GM21619 (cell line): ENCODE measurements around the gene RAPGEF4.

Source experiments
- ATAC-seq: cut with Tn5 transposase; IDR thresholded peaks from one replicate; pipeline ENCODE4 v1.9.1; 2021; ENCODE audit not compliant: unreplicated experiment

RAPGEF4 gene

DNA sequence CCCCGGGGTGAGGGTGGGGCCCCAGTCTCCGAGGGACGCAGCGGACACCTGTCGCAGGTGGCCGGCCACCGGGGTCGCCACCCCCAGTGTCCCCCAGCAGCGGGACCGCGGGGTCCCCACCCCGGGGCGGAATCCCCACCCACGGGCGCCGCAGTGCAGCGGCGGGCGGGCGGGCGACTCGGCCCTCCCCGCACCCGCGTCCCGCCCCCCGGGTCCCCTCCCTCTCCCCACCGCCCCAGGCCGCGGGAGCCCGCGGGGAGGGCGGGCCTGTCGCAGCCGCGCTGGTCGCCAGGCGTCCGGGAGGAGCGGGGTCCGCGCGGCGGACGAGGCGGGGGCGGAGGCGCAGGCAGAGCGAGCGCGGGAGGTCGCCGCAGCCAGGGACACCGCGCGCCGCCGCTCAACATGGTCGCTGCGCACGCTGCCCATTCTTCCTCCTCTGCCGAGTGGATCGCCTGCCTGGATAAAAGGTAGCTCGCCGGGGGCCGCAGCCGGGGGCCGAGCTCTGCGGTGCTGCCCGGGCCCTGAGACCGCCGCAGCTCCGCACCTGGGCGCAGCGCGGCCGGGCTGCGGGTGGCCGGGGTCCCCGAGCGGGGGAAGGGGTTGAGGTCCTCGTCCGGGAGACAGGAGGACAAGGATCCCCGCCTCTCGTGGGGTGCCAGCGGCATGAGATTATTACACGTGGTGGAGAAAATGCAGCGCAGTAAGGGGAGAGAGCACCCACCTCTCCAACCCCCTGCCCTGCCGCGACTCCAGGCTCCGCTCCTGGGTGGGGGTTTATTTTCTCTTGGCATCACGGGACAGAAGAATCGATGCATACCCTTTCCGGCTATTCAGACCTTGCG, at the start of gene RAPGEF4:
TSS of gene RAPGEF4 (plus strand) at position 264 of the 842 bp plus-strand sequence. CDS start at position 403, 139 bp downstream.
- ATAC-seq, result no peak

DNA sequence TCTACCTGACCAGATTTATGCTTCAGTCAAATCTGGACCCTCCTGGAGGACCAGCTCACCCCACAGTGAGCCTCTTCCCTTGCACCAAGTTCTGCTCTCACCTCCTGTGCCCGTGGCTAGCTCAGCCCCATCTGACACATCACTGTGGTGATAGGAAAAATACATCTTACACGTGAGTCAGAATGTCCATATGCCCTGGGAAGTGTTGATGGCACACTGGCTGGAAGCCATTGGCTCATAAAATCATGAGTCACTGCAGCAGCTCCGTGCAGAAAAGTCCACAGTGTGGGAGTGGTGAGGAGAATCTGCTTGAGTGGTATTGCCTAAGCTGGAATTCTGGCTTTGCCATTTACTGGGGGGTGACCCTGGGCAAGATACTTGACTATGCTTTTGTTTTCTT, 42.6 kb upstream of the RAPGEF4 start:
- no peak for ATAC-seq

DNA sequence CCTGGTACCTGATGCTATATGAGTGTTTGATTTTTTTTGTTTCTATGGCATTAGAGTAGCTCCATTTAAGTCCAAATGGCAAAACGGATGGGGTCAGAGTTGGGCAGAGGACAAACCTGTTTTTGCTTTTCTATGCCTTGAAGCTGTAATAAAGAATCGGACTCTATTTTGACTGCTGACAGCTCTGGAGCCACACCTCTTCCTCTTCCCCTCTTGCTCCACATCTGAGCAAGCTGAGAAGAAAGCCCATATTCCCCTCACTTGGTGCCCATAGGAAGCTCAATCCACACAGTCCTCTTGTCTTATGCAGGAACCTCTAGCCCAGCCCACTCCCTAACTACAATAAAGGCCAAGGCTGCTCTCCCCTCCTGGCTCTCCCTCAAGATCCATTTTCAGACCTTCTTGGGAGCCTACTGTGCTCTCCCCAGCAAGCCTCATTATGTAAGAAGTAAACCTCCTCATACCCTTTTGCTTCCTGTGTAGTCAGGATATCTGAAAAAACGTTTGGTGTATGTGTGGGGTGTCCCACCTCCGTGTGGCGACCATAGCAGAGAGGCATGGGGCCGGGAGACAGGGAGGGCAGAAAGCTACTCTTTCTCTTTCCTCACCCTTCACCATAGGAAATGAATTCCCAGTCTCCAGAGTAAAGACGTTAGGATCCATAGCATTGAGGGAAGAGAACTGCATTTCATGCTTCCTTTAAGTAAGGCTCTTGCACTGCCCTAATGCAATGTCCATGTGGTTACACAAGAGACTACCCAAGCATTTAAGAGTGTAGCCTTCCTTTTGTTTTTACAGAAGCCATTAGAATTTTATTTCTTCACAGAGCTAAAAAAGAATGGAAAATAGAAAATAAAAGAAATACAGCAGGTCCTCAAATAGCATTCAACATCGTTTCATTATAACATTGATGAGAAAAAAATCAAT, 41.9 kb upstream of the RAPGEF4 start:
- ATAC-seq, result no peak

DNA sequence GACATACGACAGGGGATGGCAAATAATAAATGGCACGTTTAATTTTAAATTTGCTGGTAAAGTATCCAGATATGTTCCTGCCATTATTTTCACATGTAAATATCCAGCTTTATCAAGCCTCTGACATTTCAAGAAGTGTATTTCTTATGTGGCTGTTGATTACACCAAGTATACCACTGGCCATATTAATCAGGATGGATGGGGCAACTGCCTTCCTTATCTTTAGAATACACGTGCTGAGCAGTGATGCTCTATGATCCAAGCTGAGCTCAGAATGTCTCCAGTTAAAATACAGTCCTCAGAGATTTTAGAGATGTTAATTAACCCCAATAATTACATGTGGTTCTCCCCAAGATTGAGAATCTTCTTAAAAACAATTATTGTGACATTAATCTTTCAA, 38.3 kb upstream of the RAPGEF4 start:
- ATAC-seq, result no peak

DNA sequence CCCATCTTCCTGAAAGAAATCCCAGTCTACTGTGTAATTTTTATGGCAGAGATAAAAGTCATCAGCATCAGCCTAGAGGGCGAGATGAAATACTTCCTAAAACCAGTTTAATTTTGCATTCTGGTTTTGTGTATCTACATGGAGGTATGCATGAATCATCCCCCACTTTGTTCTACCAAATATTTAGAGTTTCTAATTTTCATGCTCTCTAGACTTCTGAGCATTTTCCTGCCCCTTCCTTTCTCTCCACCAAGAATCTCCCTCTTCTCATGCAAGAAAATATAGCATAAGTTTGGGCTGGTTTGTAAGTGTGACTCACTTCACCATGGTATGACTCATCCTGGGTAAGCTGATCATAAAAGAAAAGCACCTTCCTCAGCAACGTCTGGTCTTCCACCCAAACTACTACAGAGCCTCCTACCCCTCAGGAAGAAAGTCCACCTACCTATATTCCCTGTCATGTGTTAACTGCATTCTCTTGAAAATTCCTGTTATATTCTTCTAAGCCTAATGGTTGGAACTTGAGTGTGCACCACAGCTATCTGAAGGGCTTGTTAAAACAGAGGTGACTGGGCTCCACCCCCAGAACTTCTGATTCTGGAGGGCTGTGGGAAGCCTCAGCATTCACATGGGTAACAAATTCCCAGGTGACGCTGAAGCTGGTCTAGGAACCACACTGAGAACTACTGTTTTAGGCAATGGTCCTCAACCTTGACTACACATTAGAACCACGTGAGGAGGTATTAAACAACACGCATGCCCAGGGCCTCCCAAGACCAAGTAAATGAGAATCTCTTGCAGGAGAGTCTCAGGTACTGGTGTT, 37.4 kb upstream of the RAPGEF4 start:
- ATAC-seq, result peak; percentile 94

DNA sequence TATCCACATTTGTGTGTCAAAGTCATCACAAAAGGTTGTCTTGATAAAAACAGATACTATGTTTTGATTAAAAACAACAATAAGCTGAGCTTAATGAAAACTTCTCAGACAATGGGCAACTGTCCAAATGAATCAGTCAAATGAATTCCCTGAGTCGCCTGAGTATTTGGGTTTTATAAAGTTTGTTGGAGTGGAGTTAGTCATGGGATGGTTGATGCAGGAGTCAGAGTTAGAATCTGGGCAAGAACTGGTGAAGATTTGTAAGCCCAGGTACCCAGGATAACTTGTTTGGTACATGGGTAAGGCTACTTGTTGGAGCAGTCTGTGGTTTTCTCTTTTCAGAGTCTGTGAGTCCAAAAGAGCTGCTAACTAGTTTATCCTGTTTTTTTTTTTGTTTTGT, 34.4 kb upstream of the RAPGEF4 start:
- ATAC-seq, result no peak

DNA sequence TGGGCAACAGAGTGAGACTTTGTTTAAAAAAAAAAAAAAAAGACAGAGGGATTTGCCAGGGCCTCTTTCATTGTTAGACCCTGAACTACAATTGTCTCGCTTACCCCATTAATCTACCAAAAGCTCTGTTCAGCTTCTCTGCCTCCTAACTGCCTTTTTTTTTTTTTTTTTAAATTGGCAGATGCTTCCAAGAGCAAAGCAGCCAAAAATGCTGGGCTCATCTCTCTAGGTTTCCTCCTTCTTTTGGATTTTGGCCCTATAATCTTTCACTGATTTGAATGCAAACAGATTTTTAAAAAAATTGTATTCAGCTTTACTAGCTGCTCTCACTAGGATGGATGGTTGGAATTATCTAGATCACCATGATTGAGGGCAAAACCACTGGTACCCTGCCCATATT, 33.2 kb upstream of the RAPGEF4 start:
- ATAC-seq, result no peak

DNA sequence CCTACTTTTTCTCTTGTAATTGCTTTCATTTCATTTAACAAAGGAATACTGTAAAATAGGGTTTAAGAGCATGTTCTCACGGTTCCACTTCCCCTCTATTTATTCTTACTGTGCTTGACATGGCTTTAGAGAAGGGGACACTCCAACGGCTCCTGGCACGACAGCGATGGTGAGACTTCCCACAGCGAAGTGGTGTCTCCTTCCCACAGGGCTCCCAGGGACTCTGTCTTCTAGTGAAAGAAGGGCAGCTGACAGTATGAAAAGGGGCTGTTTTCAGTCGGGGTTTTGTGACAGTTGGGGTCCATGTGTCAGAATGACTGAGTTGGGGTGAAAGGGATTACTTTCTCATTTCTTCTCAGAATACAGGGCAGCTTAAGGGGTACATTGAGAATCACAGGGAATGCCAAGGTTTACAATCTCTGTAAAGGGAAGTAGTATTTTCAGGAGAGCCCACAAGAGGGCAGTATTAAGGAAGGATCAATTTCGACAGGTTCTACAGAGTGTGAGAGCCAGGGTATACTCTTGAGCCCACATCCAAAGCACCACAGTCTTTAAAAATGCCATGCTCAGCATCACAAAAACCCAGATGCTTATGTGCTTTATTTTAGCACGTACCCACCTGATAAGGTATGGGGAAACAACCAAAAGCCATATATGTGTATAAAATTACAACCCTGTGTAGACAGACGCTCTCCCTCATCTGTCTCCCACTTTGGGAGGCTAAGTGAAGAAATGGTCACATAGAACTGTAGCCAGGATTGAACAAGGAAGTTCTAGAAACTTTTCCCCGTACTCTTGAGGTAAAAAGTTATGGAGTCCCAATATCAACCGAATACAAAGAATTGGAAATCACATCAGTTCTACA, 31.3 kb upstream of the RAPGEF4 start:
- ATAC-seq, result no peak

DNA sequence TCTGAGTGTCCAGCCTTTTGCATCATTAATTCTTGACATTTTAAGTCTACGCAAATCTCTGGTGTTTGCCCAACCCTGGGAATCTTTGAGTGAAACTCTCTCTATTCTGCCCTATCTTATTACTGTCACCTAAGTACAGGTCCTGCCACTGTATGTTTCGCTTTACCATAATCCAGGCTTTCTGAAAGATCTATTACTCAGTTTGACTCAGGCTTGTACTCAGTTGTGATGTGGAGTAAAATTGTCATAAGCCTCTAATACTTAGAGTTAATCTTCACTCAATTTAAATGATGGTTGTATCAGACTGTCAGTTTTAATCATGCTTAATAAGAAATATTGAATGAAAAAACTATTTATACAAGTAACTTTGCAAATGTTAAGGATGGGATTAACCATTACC, 30.3 kb upstream of the RAPGEF4 start:
- no peak for ATAC-seq

DNA sequence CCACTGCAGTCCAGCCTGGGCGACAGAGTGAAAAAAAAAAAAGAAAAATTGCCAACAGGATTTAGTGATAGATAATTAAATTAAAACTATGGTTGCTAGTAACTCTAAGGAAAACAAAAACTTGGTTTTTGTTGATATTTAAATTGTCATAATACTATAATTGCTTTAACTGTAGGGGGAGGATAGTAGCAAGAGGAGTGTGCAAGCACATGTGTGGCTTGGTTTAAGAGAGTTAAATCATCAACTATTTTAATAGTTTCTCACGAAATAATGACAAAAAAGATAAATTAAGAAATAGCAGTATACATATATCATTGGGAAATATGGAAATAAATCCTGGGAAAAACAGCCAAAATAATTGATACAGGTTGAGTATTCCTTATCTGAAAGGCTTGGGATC, 27.4 kb upstream of the RAPGEF4 start:
- ATAC-seq, result no peak

DNA sequence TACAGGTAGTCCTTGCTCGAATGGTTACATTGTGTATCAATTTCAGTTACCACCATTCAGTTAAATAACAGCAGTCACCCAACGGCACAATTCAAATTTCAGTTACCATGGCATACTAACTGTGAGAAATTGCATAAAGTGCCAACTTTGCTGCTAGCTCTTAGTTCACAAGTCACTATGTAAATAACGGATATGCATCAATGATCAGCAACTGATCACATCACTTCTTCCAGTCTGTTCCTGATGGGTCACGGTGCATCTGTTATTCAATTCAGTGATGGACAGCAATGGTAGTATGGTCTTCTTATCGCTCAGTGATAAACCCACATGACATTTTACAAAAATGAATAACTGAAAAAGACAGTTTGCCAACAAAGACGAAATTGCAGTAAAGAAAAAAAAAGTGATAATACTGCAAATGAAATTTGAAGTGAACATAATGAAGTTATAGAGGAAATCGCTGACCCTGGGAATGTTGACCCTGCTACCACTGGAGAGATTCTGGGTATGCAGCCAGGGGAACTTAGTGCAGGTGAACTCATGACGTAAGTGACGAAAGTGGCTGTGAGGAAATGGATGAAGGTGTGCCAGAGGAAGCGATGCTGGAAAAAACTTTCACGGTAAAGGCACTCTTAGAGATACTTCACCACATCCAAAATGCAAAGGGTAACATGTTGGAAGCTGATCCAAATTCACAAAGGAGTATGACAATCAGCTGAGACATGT, 25.9 kb upstream of the RAPGEF4 start:
- no peak for ATAC-seq

DNA sequence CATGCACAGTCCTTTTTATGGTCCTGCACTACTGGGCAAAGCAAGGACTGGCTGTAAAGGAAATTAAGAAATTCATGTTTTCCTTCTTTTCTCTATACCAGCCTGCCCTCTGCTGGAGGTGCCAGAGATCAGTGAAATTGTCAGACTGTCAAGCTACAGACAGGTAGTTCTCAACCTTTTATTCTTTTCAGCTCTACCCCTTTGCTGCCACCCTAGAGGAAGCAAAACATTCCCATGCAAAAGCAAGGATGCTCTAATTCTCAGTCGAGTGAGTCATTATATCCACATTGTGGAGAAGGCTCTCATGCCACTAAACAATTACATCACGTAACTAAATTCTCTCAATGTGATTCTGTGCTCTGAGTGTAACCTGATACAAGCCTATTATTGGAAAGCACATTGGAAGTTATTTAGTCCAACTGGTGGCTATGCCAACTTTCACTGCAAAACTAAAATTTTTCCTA, 25.0 kb upstream of the RAPGEF4 start:
- ATAC-seq, result no peak

DNA sequence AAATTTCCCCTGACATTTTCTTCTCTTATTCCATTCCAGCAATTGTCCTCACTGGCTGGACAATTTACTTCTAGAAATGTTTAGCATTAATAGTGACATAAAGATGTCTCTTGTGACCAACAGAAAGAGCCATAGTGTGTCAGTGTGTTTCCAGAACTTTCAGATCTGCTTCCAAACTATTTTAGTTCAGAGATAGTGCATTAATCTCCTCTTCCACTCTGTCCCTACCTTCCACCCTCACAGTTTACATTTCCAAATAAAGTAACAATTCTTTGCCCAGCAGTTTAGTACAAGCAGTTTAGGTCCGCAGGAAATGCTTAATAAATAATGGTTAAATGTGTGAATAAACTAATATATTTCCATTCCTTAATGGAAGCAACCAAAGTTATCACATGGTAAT, 24.5 kb upstream of the RAPGEF4 start:
- no peak for ATAC-seq

DNA sequence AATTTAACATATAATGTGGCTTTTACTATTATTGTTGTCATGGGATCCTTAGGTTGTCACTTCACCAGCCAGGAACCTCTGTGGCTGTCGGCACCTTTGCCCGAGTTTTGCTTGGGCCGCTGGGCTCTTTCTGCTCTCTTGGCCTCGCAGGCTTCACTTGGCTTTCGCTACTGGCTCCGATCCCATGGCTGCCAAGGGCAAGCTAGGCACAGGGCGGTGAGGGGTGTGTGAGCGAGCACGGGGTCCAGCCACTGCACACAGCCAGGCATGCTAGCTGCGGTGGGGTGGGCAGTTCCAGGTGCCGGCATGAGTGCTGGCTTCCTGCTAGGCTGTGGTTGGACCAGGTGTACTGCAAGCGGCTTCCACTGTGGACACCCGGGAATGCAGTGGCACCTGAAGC, 23.4 kb upstream of the RAPGEF4 start:
- ATAC-seq, result no peak

DNA sequence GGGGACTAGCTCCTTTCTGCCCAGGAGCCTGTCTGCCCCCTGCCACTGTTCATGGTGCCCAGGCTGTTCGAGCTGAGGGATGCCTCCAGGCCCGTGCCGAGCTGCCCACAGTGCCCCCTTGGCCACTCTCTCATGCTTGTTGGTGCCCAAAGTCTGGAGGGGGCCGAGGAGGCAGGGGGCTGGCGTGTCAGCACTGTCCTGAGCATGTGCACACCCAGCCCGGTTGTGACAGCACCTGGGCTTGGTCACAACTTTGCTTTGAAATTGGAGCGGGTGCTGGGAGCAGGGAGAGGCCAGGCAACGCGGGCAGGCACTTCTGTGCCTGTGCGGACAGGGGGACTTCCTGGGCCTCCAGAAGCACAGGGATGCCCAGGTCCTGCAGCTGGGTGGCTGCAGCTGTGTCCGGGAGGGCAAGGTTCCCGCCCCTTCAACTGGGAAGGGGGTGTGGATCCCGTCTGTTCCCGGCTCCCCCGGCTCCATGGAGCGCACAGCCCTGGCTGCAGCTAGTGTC, 22.2 kb upstream of the RAPGEF4 start:
- ATAC-seq, result no peak

DNA sequence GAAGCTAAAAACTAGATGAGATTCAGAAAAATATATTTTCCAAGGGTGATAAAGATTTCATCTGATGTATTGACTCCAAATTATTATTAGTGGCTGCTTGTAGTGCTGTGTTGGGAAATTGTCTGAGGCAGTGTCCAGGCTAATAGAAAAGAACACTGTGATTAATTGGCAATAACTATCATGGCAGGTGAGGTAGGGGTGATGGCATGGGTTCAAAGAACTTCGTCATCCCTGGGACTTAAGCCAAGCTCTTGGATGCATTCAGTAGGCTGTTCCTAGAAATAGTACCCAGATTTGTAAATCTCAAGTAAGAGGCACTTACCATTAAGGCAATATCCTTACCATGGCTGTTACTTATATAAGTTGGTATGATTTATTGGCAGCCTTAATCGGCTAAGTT, 13.2 kb upstream of the RAPGEF4 start:
- ATAC-seq, result no peak

DNA sequence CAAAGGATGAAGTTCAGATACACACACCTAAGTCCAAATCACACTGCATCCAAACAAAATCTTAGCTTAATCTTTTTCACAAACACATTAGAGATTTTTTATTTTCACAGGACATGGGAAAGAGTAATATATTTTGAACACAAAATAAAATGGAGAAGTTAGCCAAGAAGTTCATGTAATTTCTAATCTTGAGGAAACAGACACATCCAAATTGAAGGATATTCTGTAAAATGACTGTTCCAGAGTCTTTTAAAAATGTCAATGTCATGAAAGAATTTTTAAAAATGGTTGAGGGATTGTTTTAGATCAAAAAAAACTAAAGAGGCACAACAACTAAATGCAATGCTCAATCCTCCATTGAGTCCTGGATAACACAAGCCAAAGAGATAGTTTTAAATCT, 12.4 kb upstream of the RAPGEF4 start:
- ATAC-seq, result no peak

DNA sequence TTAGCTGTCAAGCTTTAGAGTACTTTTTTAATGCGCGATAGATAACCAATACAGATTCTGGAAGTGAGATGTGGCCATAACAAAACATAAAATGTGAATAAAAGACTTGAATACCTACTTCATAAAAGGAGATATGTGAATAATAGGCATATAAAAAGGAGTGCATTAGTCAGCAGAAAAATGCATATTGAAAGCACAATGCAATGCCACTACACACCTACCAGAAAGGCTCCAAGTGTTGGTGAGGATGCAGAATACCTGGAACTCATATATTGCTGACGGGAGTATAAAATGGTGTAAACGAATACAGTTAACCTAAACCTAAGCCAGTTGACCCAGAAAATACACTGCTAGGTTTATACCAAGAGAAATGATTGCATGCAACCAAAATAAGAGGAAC, 10.9 kb upstream of the RAPGEF4 start:
- ATAC-seq, result no peak

DNA sequence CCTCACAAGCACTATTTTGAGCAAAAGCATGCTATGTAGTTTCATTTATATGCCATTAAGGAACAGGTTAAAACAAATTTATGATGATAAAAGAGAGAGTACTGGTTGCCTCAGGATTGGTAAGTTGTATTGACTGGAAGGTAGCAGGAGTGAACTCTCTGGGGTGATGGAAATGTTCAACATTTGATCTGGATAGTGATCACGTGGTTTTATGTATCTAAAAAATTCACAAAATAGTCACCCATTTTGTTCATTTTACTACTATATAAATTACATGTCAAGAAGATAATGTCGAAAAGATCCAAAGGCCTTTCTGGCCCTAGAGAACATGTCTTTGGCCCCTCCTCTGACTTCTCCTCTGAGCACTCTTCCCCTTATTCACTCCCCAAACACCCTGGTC, 10.4 kb upstream of the RAPGEF4 start:
- no peak for ATAC-seq
